OCI-M2 (cell line): Measurements from ENCODE around the gene ETV7.
"Not testable (repeated sequence)": the region's sequence is repeated elsewhere in the genome, so short reads cannot be mapped to it uniquely, and the experiment has no call there.

Source experiments
- DNase-seq: peaks from one replicate; lab custom pipeline; 2025; ENCODE audit not compliant: unreplicated experiment; lab: John Stamatoyannopoulos, UW

Gene ETV7

DNA sequence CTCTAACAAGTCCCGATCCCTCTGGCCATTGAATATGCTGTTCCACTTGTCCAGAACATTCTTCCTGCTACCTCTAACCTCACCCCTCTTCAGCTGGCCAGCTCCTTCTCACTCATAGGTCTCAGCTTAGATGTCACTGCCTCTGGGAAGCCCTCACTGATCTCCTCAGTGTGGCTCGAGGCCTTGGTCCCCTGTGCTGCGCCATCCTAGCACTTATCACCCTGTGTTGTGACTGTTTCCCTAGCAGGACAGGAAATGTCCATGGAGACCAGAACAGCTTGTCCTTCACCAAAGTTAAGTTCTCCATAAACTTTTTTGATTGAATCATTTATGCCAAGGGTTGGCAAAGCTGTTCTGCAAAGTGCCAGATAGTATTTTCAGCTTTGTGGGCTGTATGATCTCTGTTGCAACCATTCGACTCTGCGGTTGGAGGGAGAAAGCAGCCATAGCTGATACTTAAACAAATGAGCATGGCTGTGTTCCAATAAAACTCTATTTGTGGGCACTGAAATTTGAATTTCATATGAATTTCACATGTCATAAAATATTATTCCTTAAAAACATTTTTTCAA is 44.3 kb downstream of the ETV7 start:
- DNase-seq = no peak

- no peak for DNase-seq
These were observed 46.6 kb downstream of the ETV7 start for GRCh38 chr6:36340618-36341454.

DNA sequence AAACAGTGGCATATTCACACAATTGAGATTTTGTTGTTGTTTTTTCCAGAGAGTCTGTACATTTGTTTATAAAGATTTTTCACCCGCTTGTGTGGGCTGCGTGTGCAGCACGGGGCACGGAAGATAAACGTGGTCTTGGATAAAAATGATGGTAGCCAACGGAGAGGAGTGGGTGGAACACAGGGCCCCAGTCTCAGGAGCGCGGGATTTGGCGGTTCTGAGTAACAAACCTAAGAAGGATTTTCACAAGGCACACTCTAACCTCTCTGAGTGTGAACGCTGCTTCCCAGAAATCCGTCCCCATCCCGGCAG is 47.2 kb downstream of the ETV7 start:
- no peak for DNase-seq

DNA sequence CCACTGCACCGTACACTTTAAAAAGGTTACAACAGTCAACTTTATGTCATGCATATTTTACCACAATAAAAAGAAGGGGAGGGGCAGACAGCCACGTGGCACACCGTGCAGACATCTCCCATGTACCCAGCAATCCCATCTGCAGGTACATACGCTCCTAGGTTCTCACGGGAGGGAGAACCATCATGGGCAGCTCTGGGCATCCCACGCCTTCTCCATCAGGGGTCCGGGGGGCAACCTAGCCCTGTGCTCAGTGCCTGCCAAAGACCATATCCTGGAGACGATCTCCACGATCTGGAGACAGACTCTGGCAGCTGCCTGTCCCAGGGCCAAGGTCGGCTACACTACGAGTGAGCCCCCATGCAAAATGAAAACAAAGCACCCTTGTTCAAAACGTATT is 48.3 kb downstream of the ETV7 start:
- no peak for DNase-seq

- DNase-seq = not testable (repeated sequence)
These were observed 49.2 kb downstream of the ETV7 start for GRCh38 chr6:36338223-36338622.

DNA sequence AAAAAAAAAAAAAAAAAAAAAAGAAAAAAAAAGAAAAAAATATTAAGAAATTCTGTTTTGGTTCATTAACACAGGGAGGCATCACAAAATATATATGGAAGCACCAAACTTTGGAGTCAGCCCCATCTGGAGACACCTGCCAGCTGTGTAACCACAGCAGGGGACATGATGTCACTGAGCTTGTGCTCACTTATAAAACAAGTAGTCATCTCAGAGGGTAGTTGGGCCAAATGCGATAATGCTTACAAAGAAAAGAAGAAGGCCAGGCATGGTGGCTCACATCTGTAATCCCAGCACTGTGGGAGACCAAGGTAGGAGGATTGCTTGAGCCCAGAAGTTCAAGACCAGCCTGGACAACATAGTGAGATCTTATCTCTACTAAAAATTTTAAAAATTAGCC is 49.7 kb downstream of the ETV7 start:
- DNase-seq = no peak

DNA sequence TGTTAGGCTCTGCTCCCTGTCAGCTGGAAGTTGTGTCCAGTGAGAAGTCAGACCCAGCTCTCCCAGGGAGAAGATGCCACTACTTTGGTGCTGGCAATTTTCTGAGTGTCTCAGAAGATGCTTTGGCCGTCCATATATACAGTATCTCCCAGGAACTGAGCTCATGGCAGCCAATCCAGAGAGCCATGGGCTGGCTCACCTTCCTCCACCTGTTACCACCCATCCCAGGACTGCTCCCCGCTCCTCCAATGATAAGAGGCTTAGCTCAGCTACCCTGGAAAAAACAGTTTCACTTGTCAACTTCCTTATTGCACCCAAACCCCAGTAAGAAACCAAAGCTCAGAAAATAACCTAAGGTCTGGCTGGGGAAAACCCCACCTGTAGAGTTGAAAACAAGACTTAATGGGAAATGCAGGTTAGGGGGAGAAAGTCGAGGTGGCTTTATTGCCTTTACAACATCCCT is 50.7 kb downstream of the ETV7 start, which contains the start of gene BNIP5:
Gene BNIP5, minus strand, starts transcription at position 110 of the 463 bp plus-strand sequence. CDS start 6,198 bp downstream, outside the sequence.
- DNase-seq = no peak

- no peak for DNase-seq
These were observed 51.2 kb downstream of the ETV7 start for GRCh38 chr6:36336208-36336710.

GRCh38 chr6:36335465-36336207 is 51.8 kb downstream of the ETV7 start:
- no peak for DNase-seq

GRCh38 chr6:36334832-36335459 is 52.5 kb downstream of the ETV7 start:
- no peak for DNase-seq

- no peak for DNase-seq
These were observed 53.3 kb downstream of the ETV7 start for GRCh38 chr6:36333931-36334725.

DNA sequence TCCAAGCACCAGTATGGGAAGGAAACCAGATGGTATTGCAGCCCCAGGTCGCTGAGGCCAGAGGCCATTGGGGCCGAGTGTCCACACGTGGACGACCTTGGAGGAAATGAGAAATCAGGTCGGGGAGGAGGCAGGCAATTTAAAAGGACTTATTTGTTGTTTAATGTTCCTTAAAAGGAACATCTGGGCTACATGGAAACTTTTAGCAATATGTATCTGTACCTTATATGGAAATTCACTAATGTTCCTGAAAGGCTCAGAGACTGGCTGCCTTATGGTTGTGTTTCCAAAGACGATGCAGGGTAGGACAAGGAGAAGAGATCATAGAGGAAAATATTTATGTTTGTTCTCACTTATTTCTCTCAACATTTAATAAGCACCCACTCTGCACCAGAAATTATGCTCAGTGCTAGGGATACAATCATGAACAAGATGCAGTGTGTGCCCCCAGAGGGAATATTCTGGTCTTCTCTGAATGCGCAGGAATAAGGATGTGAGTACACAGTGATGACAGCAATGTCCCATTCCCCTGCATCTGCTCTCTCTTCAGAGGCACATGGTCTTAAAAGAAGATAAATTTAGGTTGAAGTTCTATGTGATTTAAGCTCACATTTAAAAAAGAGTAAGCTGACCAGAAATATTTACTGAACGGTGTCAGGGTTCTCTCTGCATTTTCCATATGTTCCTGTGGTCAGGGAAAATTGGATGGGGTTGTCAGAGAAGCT is 54.1 kb downstream of the ETV7 start:
- DNase-seq = no peak

DNA sequence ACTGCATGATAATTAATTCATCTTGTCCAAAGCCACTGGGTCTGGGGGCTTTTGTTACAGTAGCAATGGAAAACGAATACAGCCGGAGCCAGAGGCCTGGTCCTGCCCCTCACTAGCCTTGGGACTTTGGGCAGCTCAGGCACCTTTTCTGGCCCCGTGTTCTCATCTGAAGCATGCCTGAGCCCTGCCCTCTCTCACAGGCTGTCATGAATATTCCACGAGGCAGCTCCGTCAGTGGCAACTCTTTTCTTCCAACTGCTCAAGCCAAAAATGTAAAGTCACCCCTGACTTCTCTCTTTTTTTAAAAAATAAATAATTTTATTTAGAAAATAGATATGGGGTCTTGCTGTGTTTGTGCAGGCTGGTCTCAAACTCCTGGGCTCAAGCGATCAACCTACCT is 56.1 kb downstream of the ETV7 start:
- no peak for DNase-seq

DNA sequence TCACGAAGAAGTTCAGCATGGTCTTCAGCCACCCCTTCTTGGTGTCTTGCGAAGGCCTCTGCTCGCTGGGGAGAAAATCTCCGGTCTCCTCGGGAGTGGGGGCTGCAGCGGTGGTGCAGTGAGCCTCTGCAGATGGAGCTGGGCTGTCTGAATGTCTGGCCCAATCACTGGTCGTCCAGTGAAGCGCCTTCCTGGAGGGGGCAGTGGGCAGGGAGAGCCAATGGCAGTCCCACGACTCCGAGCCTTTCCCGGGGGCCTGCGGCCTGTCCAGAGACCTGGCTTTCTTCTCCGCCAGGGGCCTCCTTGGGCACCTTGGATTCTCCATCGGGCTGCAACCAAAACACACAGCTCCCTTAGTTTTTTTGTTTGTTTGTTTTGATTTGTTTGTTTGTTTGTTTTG is 57.1 kb downstream of the ETV7 start:
- DNase-seq = no peak

DNA sequence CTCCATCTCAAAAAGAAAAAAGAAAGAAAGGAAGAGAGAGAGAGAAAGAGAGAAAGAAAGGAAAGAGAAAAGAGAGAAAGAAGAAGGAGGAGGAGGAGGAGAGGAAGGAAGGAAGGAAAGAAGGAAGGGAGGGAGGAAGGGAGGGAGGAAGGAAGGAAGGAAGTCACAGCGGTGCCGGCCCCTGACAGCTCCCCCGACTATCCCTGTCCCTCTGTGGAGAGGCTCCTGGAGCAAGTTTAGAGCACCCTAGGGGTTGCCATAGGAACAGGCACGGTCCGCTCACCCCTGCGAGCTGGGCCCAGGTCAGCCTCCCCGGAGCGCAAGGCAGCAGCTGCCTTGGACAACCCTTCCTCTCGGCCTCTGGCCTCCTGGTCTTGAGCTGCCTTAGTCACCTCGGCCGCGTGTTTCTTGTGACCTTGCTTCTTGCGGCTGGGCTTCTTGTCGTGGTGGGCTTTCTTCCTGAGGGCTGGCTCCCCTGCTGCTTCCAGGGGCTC is 57.6 kb downstream of the ETV7 start:
- DNase-seq = no peak

GRCh38 chr6:36328600-36328999 is 58.9 kb downstream of the ETV7 start:
- no peak for DNase-seq

DNA sequence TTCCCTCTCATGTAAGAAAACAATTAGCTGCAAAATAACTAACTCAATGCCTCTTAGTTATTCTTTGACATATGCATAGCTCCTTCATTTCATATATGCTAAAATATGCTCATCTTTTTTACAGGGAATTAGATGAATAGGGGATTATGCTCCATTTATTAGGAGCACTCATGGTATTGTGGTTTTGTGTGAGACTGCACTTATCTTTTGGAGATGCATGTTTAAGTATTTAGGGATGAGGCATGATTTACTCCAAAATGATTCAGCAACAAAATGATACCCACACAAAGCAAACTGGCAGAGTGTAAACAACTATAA is 59.6 kb downstream of the ETV7 start:
- DNase-seq = no peak

- no peak for DNase-seq
These were observed 60.1 kb downstream of the ETV7 start for GRCh38 chr6:36327226-36327918.

DNA sequence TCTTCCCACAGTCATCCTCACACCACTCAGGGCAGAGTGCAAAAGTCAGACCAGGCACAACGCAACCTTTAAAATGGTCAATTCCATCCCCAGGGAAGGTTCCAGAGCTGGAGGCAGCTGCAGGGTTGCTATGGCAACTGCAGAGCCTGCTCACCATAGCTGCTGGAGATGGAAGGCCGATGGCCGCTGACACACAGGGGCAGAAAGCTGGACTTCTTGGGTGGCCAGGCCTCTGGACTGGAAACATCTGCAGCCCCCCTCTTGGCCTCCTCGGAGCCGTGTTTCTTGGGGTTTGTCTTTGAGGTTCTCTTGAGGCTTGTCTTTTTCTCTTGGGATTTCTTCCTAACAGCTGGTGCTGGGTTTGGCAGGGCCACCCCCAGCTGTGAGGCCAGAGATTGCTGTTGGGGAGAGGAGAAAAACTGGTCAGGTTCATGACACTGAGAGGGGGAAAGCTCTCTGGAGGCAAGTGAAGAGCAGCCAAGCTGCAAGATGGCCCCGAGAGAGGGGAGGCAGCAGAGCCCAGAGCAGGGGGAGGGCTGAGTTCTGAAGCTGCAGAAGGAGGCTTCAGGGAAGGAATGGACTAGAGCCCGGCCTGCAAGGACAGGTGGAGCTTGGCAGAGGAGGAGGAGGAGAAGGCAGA is 61.0 kb downstream of the ETV7 start:
- DNase-seq = no peak
